ENCODE data around the gene NRCAM. TPM values are rescaled to one million over a fixed set of nuclear protein-coding genes. Genes with fewer than 3 reads are reported as not detected.
A peak's percentile ranks its signal among the peaks of the same experiment; 100 is the strongest.

Gene NRCAM
- total RNA-seq, 1 experiment from 2014 or later: 2.7 TPM

DNA sequence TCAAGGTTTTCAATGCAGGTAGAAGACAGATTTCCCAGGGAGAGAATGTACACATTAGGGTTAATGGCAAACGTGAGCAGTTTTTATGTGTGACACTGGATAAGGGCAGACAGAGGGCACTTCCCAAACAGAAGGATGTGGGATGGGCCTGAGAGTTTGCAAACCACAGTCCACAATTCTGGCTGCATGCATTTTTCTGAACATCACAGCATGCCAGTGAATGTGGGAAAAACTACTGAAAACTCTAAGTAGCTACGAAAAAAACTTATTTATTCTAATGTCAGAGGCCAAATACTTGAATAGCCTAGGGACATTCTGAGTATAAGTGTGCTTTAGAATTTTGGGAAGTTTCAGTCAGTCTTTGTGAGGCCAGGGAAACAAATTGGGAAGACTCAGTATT, 145.9 kb downstream of the NRCAM start:
- Mint-ChIP-seq H3K27ac (no peak overlapping the region; the same call in 1 of the 2 replicates), H3K27me3 (ENCODE audit: low read depth) (no peaks in the 10 kb centered on the region), H3K36me3 (no peaks in the 10 kb centered on the region), H3K4me1 (peaks cover 46% of the 10 kb centered on the region), H3K9me3 (no peaks in the 10 kb centered on the region), H3K4me3 (no peak overlapping the region)
- ATAC-seq (no peak), DNase-seq (ENCODE audit: low spot score) (no peak)
- CTCF ChIA-PET: no interaction called here
- POLR2A ChIA-PET: interaction anchor here (1.2 kb wide), 1 partner anchor 10 kb away, joined by 3 read pairs; no protein-coding TSS in a partner anchor
- TF ChIP-seq, protein P1, sequence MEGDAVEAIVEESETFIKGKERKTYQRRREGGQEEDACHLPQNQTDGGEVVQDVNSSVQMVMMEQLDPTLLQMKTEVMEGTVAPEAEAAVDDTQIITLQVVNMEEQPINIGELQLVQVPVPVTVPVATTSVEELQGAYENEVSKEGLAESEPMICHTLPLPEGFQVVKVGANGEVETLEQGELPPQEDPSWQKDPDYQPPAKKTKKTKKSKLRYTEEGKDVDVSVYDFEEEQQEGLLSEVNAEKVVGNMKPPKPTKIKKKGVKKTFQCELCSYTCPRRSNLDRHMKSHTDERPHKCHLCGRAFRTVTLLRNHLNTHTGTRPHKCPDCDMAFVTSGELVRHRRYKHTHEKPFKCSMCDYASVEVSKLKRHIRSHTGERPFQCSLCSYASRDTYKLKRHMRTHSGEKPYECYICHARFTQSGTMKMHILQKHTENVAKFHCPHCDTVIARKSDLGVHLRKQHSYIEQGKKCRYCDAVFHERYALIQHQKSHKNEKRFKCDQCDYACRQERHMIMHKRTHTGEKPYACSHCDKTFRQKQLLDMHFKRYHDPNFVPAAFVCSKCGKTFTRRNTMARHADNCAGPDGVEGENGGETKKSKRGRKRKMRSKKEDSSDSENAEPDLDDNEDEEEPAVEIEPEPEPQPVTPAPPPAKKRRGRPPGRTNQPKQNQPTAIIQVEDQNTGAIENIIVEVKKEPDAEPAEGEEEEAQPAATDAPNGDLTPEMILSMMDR (IDR thresholded peaks at IDR 0.05): no peak
- TF ChIP-seq ZNF317 (CRISPR knock-in tag; IDR thresholded peaks at IDR 0.05; ENCODE audit: borderline replicate concordance, low read depth): no peak

DNA sequence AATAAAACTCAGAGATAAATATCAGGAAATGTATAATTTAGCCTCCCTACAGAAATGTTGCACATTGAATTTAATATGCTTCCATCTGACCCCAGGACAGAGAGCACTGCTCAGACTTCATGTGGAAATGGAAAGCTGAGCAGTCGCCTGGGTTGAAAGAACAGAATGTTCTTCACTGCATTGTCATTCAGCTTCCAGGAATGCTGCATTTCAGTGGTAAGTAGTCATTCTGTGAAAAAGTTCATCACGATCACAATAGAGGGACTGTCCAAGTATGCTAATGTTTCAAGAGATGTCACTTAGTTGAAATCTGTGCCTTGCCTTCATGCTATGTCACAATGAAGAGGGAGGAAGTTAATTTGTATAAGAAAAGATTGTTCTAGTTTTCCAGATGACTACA, 147.3 kb downstream of the NRCAM start:
- H3K4me3 Mint-ChIP-seq: no peak overlapping the region
- no peaks in the 10 kb centered on the region for H3K9me3 Mint-ChIP-seq
- ChIA-PET POLR2A (no interaction called here), CTCF (no interaction called here)
- peaks cover 46% of the 10 kb centered on the region for H3K4me1 Mint-ChIP-seq
- peak; percentile 57 for ATAC-seq
- TF ChIP-seq FOXJ3 (CRISPR knock-in tag; IDR thresholded peaks at IDR 0.05; ENCODE audit: borderline replicate concordance): no peak
- TF ChIP-seq, protein P1 (IDR thresholded peaks at IDR 0.05): no peak
- TF ChIP-seq, protein P2, sequence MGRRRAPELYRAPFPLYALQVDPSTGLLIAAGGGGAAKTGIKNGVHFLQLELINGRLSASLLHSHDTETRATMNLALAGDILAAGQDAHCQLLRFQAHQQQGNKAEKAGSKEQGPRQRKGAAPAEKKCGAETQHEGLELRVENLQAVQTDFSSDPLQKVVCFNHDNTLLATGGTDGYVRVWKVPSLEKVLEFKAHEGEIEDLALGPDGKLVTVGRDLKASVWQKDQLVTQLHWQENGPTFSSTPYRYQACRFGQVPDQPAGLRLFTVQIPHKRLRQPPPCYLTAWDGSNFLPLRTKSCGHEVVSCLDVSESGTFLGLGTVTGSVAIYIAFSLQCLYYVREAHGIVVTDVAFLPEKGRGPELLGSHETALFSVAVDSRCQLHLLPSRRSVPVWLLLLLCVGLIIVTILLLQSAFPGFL (CRISPR knock-in tag; IDR thresholded peaks at IDR 0.05; ENCODE audit: borderline replicate concordance): no peak
- TF ChIP-seq GTF2I (CRISPR knock-in tag; conservative IDR thresholded peaks at IDR 0.05): no peak
- TF ChIP-seq SP1 (CRISPR knock-in tag; conservative IDR thresholded peaks at IDR 0.05): no peak
- no peak for TF ChIP-seq ZNF121 (CRISPR knock-in tag; IDR thresholded peaks at IDR 0.05)
- TF ChIP-seq ZNF219 (CRISPR knock-in tag; IDR thresholded peaks at IDR 0.05; ENCODE audit: borderline replicate concordance): no peak
- TF ChIP-seq, protein P3, sequence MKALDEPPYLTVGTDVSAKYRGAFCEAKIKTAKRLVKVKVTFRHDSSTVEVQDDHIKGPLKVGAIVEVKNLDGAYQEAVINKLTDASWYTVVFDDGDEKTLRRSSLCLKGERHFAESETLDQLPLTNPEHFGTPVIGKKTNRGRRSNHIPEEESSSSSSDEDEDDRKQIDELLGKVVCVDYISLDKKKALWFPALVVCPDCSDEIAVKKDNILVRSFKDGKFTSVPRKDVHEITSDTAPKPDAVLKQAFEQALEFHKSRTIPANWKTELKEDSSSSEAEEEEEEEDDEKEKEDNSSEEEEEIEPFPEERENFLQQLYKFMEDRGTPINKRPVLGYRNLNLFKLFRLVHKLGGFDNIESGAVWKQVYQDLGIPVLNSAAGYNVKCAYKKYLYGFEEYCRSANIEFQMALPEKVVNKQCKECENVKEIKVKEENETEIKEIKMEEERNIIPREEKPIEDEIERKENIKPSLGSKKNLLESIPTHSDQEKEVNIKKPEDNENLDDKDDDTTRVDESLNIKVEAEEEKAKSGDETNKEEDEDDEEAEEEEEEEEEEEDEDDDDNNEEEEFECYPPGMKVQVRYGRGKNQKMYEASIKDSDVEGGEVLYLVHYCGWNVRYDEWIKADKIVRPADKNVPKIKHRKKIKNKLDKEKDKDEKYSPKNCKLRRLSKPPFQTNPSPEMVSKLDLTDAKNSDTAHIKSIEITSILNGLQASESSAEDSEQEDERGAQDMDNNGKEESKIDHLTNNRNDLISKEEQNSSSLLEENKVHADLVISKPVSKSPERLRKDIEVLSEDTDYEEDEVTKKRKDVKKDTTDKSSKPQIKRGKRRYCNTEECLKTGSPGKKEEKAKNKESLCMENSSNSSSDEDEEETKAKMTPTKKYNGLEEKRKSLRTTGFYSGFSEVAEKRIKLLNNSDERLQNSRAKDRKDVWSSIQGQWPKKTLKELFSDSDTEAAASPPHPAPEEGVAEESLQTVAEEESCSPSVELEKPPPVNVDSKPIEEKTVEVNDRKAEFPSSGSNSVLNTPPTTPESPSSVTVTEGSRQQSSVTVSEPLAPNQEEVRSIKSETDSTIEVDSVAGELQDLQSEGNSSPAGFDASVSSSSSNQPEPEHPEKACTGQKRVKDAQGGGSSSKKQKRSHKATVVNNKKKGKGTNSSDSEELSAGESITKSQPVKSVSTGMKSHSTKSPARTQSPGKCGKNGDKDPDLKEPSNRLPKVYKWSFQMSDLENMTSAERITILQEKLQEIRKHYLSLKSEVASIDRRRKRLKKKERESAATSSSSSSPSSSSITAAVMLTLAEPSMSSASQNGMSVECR (CRISPR knock-in tag; IDR thresholded peaks at IDR 0.05; ENCODE audit: borderline replicate concordance): no peak
- TF ChIP-seq NR1H2 (CRISPR knock-in tag; IDR thresholded peaks at IDR 0.05): no peak
- no peak for TF ChIP-seq TEAD4 (CRISPR knock-in tag; IDR thresholded peaks at IDR 0.05)
- TF ChIP-seq, protein P4, sequence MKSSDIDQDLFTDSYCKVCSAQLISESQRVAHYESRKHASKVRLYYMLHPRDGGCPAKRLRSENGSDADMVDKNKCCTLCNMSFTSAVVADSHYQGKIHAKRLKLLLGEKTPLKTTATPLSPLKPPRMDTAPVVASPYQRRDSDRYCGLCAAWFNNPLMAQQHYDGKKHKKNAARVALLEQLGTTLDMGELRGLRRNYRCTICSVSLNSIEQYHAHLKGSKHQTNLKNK (CRISPR knock-in tag; IDR thresholded peaks at IDR 0.05): no peak
- no peaks in the 10 kb centered on the region for H3K36me3 Mint-ChIP-seq
- H3K27ac Mint-ChIP-seq: no peak overlapping the region
- no peak for DNase-seq (ENCODE audit: low spot score)
- no peaks in the 10 kb centered on the region for H3K27me3 Mint-ChIP-seq (ENCODE audit: low read depth)

DNA sequence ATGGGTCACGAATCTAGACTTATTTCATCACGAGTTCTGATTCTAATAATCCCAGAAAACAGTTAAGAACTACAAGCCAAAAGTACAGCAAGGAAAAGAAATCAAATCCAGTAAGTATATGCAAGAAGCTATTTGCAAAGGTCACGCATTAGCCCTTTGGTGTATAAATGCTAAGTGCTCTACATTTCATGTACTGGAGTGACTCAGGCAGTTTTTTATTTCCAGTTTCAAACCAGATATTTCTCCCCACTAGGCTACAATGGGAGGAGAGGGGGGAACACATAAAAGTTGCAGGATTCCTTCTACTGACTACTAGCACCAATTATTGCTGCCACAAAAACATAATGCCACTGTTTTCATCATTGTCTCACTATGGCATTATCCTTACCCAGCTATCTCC, 148.0 kb downstream of the NRCAM start:
- CTCF ChIA-PET: no interaction called here
- Mint-ChIP-seq H3K4me1 (peaks cover 46% of the 10 kb centered on the region), H3K36me3 (no peaks in the 10 kb centered on the region), H3K4me3 (no peak overlapping the region), H3K9me3 (no peaks in the 10 kb centered on the region), H3K27ac (no peak overlapping the region), H3K27me3 (ENCODE audit: low read depth) (no peaks in the 10 kb centered on the region)
- POLR2A ChIA-PET: no interaction called here
- ATAC-seq: no peak
- no peak for DNase-seq (ENCODE audit: low spot score)
- TF ChIP-seq ETV6 (CRISPR knock-in tag; IDR thresholded peaks at IDR 0.05): no peak
- no peak for TF ChIP-seq NR1H2 (CRISPR knock-in tag; IDR thresholded peaks at IDR 0.05)
- no peak for TF ChIP-seq SMAD4 (CRISPR knock-in tag; IDR thresholded peaks at IDR 0.05)
- no peak for TF ChIP-seq ZNF416 (CRISPR knock-in tag; IDR thresholded peaks at IDR 0.05)
- TF ChIP-seq, protein P5, sequence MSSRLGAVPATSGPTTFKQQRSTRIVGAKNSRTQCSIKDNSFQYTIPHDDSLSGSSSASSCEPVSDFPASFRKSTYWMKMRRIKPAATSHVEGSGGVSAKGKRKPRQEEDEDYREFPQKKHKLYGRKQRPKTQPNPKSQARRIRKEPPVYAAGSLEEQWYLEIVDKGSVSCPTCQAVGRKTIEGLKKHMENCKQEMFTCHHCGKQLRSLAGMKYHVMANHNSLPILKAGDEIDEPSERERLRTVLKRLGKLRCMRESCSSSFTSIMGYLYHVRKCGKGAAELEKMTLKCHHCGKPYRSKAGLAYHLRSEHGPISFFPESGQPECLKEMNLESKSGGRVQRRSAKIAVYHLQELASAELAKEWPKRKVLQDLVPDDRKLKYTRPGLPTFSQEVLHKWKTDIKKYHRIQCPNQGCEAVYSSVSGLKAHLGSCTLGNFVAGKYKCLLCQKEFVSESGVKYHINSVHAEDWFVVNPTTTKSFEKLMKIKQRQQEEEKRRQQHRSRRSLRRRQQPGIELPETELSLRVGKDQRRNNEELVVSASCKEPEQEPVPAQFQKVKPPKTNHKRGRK (CRISPR knock-in tag; IDR thresholded peaks at IDR 0.05; ENCODE audit: borderline replicate concordance): no peak
- TF ChIP-seq ZNF423 (CRISPR knock-in tag; IDR thresholded peaks at IDR 0.05): no peak
- TF ChIP-seq, protein P6, sequence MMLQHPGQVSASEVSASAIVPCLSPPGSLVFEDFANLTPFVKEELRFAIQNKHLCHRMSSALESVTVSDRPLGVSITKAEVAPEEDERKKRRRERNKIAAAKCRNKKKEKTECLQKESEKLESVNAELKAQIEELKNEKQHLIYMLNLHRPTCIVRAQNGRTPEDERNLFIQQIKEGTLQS (CRISPR knock-in tag; conservative IDR thresholded peaks at IDR 0.05): no peak
- TF ChIP-seq MXD4 (CRISPR knock-in tag; IDR thresholded peaks at IDR 0.05; ENCODE audit: borderline replicate concordance): no peak
- no peak for TF ChIP-seq GTF2I (CRISPR knock-in tag; conservative IDR thresholded peaks at IDR 0.05)
